IPS-15b (cell line): ENCODE results near the gene ZNF407.

Experiments
- H3K27me3 ChIP-seq: one replicate; pipeline ENCODE4 v1.6.1; 2013; ENCODE audit warnings: low read length; ENCODE audit not compliant: control insufficient read depth, insufficient read depth
- H3K36me3 ChIP-seq: one replicate; pipeline ENCODE4 v1.6.1; 2013; ENCODE audit warnings: low read length; ENCODE audit not compliant: control insufficient read depth, insufficient read depth
- H3K4me1 ChIP-seq: one replicate; pipeline ENCODE4 v1.6.1; 2013; ENCODE audit warnings: mild to moderate bottlenecking, low read length; ENCODE audit not compliant: control insufficient read depth, insufficient read depth
- H3K4me3 ChIP-seq: one replicate; pipeline ENCODE4 v1.5.1; 2013; ENCODE audit warnings: low read depth, low read length
- H3K9ac ChIP-seq: one replicate; pipeline ENCODE4 v1.6.1; 2013; ENCODE audit warnings: low read depth, mild to moderate bottlenecking, low read length
- H3K9me3 ChIP-seq: one replicate; pipeline ENCODE4 v1.6.1; 2013; ENCODE audit warnings: mild to moderate bottlenecking, low read length; ENCODE audit not compliant: control insufficient read depth, insufficient read depth

Gene ZNF407

GRCh38 chr18:74849301-74849700 is 251.6 kb downstream of the ZNF407 start:
- H3K4me3 ChIP-seq: no peak overlapping the region
- no peaks in the 10 kb centered on the region for H3K9me3 ChIP-seq
- H3K4me1 ChIP-seq: no peaks in the 10 kb centered on the region
- no peak overlapping the region for H3K9ac ChIP-seq
- H3K27me3 ChIP-seq: no peaks in the 10 kb centered on the region
- H3K36me3 ChIP-seq: no peaks in the 10 kb centered on the region

- no peaks in the 10 kb centered on the region for H3K9me3 ChIP-seq
- H3K9ac ChIP-seq: no peak overlapping the region
- no peak overlapping the region for H3K4me3 ChIP-seq
- H3K27me3 ChIP-seq: no peaks in the 10 kb centered on the region
- no peaks in the 10 kb centered on the region for H3K4me1 ChIP-seq
- H3K36me3 ChIP-seq: no peaks in the 10 kb centered on the region
These were observed 258.8 kb downstream of the ZNF407 start for GRCh38 chr18:74856434-74856833.

- H3K4me1 ChIP-seq: no peaks in the 10 kb centered on the region
- no peaks in the 10 kb centered on the region for H3K27me3 ChIP-seq
- H3K36me3 ChIP-seq: no peaks in the 10 kb centered on the region
- no peak overlapping the region for H3K4me3 ChIP-seq
- no peaks in the 10 kb centered on the region for H3K9me3 ChIP-seq
- H3K9ac ChIP-seq: no peak overlapping the region
These were observed 259.3 kb downstream of the ZNF407 start for GRCh38 chr18:74856928-74857327.

- Histone ChIP-seq H3K9me3 (no peaks in the 10 kb centered on the region), H3K4me1 (no peaks in the 10 kb centered on the region), H3K36me3 (no peaks in the 10 kb centered on the region), H3K9ac (no peak overlapping the region), H3K27me3 (no peaks in the 10 kb centered on the region), H3K4me3 (no peak overlapping the region)
These were observed 260.2 kb downstream of the ZNF407 start for GRCh38 chr18:74857901-74858300.

GRCh38 chr18:74861154-74861553 is 263.5 kb downstream of the ZNF407 start:
- Histone ChIP-seq H3K4me1 (no peaks in the 10 kb centered on the region), H3K9ac (no peak overlapping the region), H3K9me3 (no peaks in the 10 kb centered on the region), H3K27me3 (no peaks in the 10 kb centered on the region), H3K4me3 (no peak overlapping the region), H3K36me3 (no peaks in the 10 kb centered on the region)

- Histone ChIP-seq H3K4me1 (no peaks in the 10 kb centered on the region), H3K4me3 (no peak overlapping the region), H3K9ac (no peak overlapping the region), H3K36me3 (no peaks in the 10 kb centered on the region), H3K9me3 (no peaks in the 10 kb centered on the region), H3K27me3 (no peaks in the 10 kb centered on the region)
These were observed 264.4 kb downstream of the ZNF407 start for GRCh38 chr18:74862094-74862493.

GRCh38 chr18:74866577-74866976 is 268.9 kb downstream of the ZNF407 start:
- Histone ChIP-seq H3K4me1 (no peaks in the 10 kb centered on the region), H3K9ac (no peak overlapping the region), H3K27me3 (no peaks in the 10 kb centered on the region), H3K4me3 (no peak overlapping the region), H3K9me3 (no peaks in the 10 kb centered on the region), H3K36me3 (no peaks in the 10 kb centered on the region)

GRCh38 chr18:74868461-74868860 is 270.8 kb downstream of the ZNF407 start:
- Histone ChIP-seq H3K4me3 (no peak overlapping the region), H3K27me3 (no peaks in the 10 kb centered on the region), H3K9ac (no peak overlapping the region), H3K9me3 (no peaks in the 10 kb centered on the region), H3K36me3 (no peaks in the 10 kb centered on the region), H3K4me1 (peaks cover under 1% of the 10 kb centered on the region)

GRCh38 chr18:74869904-74870863 is 272.5 kb downstream of the ZNF407 start:
- H3K9ac ChIP-seq: no peak overlapping the region
- H3K36me3 ChIP-seq: no peaks in the 10 kb centered on the region
- H3K4me3 ChIP-seq: no peak overlapping the region
- H3K27me3 ChIP-seq: no peaks in the 10 kb centered on the region
- peaks cover 8% of the 10 kb centered on the region for H3K4me1 ChIP-seq
- no peaks in the 10 kb centered on the region for H3K9me3 ChIP-seq

- no peaks in the 10 kb centered on the region for H3K27me3 ChIP-seq
- no peak overlapping the region for H3K9ac ChIP-seq
- H3K36me3 ChIP-seq: no peaks in the 10 kb centered on the region
- peaks cover 8% of the 10 kb centered on the region for H3K4me1 ChIP-seq
- no peak overlapping the region for H3K4me3 ChIP-seq
- H3K9me3 ChIP-seq: no peaks in the 10 kb centered on the region
These were observed 273.3 kb downstream of the ZNF407 start for GRCh38 chr18:74870950-74871349.

GRCh38 chr18:74873629-74874028 is 276.0 kb downstream of the ZNF407 start:
- no peak overlapping the region for H3K9ac ChIP-seq
- H3K9me3 ChIP-seq: no peaks in the 10 kb centered on the region
- no peak overlapping the region for H3K4me3 ChIP-seq
- H3K36me3 ChIP-seq: no peaks in the 10 kb centered on the region
- H3K27me3 ChIP-seq: no peaks in the 10 kb centered on the region
- peaks cover 8% of the 10 kb centered on the region for H3K4me1 ChIP-seq

GRCh38 chr18:74874351-74874750 is 276.7 kb downstream of the ZNF407 start:
- H3K36me3 ChIP-seq: no peaks in the 10 kb centered on the region
- H3K9me3 ChIP-seq: no peaks in the 10 kb centered on the region
- no peak overlapping the region for H3K9ac ChIP-seq
- H3K27me3 ChIP-seq: no peaks in the 10 kb centered on the region
- no peak overlapping the region for H3K4me3 ChIP-seq
- peaks cover 8% of the 10 kb centered on the region for H3K4me1 ChIP-seq
